ENCODE measurements around the gene HRH1.

Gene HRH1

GRCh38 chr3:11269007-11269406 is 114.7 kb downstream of the HRH1 start:
- no peak for TF ChIP-seq Cebpa-rat (IDR thresholded peaks at IDR 0.05)
- no peak overlapping the region for H3K9ac ChIP-seq
- no peak overlapping the region for H3K4me3 ChIP-seq
- H3K4me1 ChIP-seq, result peaks cover 17% of the 10 kb centered on the region
- H3K27ac ChIP-seq, result no peak overlapping the region
- H3K4me2 ChIP-seq, result no peak overlapping the region
- H3K27me3 ChIP-seq, result no peaks in the 10 kb centered on the region
- no peaks in the 10 kb centered on the region for H3K9me3 ChIP-seq
- no peaks in the 10 kb centered on the region for H4K20me1 ChIP-seq
- H3K36me3 ChIP-seq, result 0 out of 2 replicates have a peak, but pooled peaks cover under 1% of the 10 kb centered on the region

- peak within 1 kb of the TSS; percentile 97 for H3K27ac ChIP-seq
- no peaks in the 10 kb centered on the region for H3K27me3 ChIP-seq
- peak; percentile 99 for TF ChIP-seq Cebpa-rat (IDR thresholded peaks at IDR 0.05)
- H3K36me3 ChIP-seq, result peaks cover 27% of the 10 kb centered on the region
- H3K9ac ChIP-seq, result peak within 1 kb of the TSS; percentile 97
- H3K4me2 ChIP-seq, result peak within 1 kb of the TSS; percentile 81
- H3K4me3 ChIP-seq, result peak within 1 kb of the TSS; percentile 97
- peaks cover 34% of the 10 kb centered on the region for H3K4me1 ChIP-seq
- H3K9me3 ChIP-seq, result peaks cover 11% of the 10 kb centered on the region
- no peaks in the 10 kb centered on the region; the same call in 1 of the 2 replicates for H4K20me1 ChIP-seq
Measured at GRCh38 chr3:11271986-11272904, 118.0 kb downstream of the HRH1 start, which contains the start of gene ATG7. Gene ATG7 (plus strand): TSS chr3:11272397. CDS start chr3:11298696, 26,299 bp downstream.

GRCh38 chr3:11272906-11273574 is 118.7 kb downstream of the HRH1 start:
- H3K27ac ChIP-seq, result peak overlapping the region; percentile 97
- peaks cover 33% of the 10 kb centered on the region for H3K36me3 ChIP-seq
- peak overlapping the region; percentile 97 for H3K4me3 ChIP-seq
- TF ChIP-seq Cebpa-rat (IDR thresholded peaks at IDR 0.05), result no peak
- peak overlapping the region; percentile 81 for H3K4me2 ChIP-seq
- H3K27me3 ChIP-seq, result no peaks in the 10 kb centered on the region
- peaks cover 18% of the 10 kb centered on the region for H3K9me3 ChIP-seq
- no peaks in the 10 kb centered on the region; the same call in 1 of the 2 replicates for H4K20me1 ChIP-seq
- H3K4me1 ChIP-seq, result peaks cover 34% of the 10 kb centered on the region
- peak overlapping the region; percentile 97 for H3K9ac ChIP-seq

- TF ChIP-seq Cebpa-rat (IDR thresholded peaks at IDR 0.05), result no peak
- Histone ChIP-seq H4K20me1 (peaks cover 4% of the 10 kb centered on the region; the same call in 1 of the 2 replicates), H3K9me3 (peaks cover 18% of the 10 kb centered on the region), H3K9ac (no peak overlapping the region), H3K27me3 (no peaks in the 10 kb centered on the region), H3K4me2 (peak overlapping the region; percentile 81), H3K36me3 (peaks cover 38% of the 10 kb centered on the region), H3K27ac (no peak overlapping the region), H3K4me3 (no peak overlapping the region), H3K4me1 (peaks cover 34% of the 10 kb centered on the region)
Measured at GRCh38 chr3:11273891-11274291, 119.6 kb downstream of the HRH1 start.

GRCh38 chr3:11274566-11275142 is 120.4 kb downstream of the HRH1 start:
- H3K36me3 ChIP-seq, result peaks cover 44% of the 10 kb centered on the region
- H4K20me1 ChIP-seq, result peaks cover 12% of the 10 kb centered on the region; the same call in 1 of the 2 replicates
- H3K4me1 ChIP-seq, result peaks cover 34% of the 10 kb centered on the region
- no peak overlapping the region for H3K4me3 ChIP-seq
- H3K27ac ChIP-seq, result no peak overlapping the region
- no peak for TF ChIP-seq Cebpa-rat (IDR thresholded peaks at IDR 0.05)
- H3K9me3 ChIP-seq, result peaks cover 18% of the 10 kb centered on the region
- no peak overlapping the region for H3K9ac ChIP-seq
- H3K4me2 ChIP-seq, result no peak overlapping the region
- no peaks in the 10 kb centered on the region for H3K27me3 ChIP-seq

- Histone ChIP-seq H3K27me3 (no peaks in the 10 kb centered on the region), H3K9ac (no peak overlapping the region), H3K27ac (no peak overlapping the region), H3K4me3 (no peak overlapping the region), H4K20me1 (peaks cover 25% of the 10 kb centered on the region; the same call in 1 of the 2 replicates), H3K9me3 (peaks cover 18% of the 10 kb centered on the region), H3K4me2 (peak overlapping the region; percentile 10; the same call in 1 of the 2 replicates), H3K36me3 (peaks cover 54% of the 10 kb centered on the region), H3K4me1 (peaks cover 34% of the 10 kb centered on the region)
- TF ChIP-seq Cebpa-rat (IDR thresholded peaks at IDR 0.05), result no peak
Measured at GRCh38 chr3:11275926-11276325, 121.6 kb downstream of the HRH1 start.

- Histone ChIP-seq H3K36me3 (peaks cover 64% of the 10 kb centered on the region), H3K27me3 (no peaks in the 10 kb centered on the region), H3K4me3 (no peak overlapping the region), H3K9me3 (peaks cover 18% of the 10 kb centered on the region), H4K20me1 (peaks cover 33% of the 10 kb centered on the region; the same call in 1 of the 2 replicates), H3K4me2 (no peak overlapping the region), H3K27ac (no peak overlapping the region), H3K4me1 (peaks cover 30% of the 10 kb centered on the region), H3K9ac (no peak overlapping the region)
- no peak for TF ChIP-seq Cebpa-rat (IDR thresholded peaks at IDR 0.05)
Measured at GRCh38 chr3:11276901-11277300, 122.6 kb downstream of the HRH1 start.

GRCh38 chr3:11282250-11283138 is 128.2 kb downstream of the HRH1 start:
- H3K4me1 ChIP-seq, result peaks cover 26% of the 10 kb centered on the region
- H3K27me3 ChIP-seq, result no peaks in the 10 kb centered on the region
- H3K9ac ChIP-seq, result no peak overlapping the region
- H4K20me1 ChIP-seq, result peaks cover 82% of the 10 kb centered on the region
- peaks cover 5% of the 10 kb centered on the region for H3K9me3 ChIP-seq
- H3K27ac ChIP-seq, result no peak overlapping the region
- H3K36me3 ChIP-seq, result peaks cover 55% of the 10 kb centered on the region
- H3K4me2 ChIP-seq, result no peak overlapping the region
- TF ChIP-seq Cebpa-rat (IDR thresholded peaks at IDR 0.05), result no peak
- no peak overlapping the region for H3K4me3 ChIP-seq

- H3K36me3 ChIP-seq, result peaks cover 51% of the 10 kb centered on the region
- H4K20me1 ChIP-seq, result peaks cover 88% of the 10 kb centered on the region
- TF ChIP-seq Cebpa-rat (IDR thresholded peaks at IDR 0.05), result no peak
- no peak overlapping the region for H3K27ac ChIP-seq
- no peak overlapping the region for H3K4me2 ChIP-seq
- H3K9ac ChIP-seq, result no peak overlapping the region
- H3K4me1 ChIP-seq, result peaks cover 32% of the 10 kb centered on the region
- no peaks in the 10 kb centered on the region for H3K27me3 ChIP-seq
- no peaks in the 10 kb centered on the region for H3K9me3 ChIP-seq
- no peak overlapping the region for H3K4me3 ChIP-seq
Measured at GRCh38 chr3:11283139-11283475, 128.8 kb downstream of the HRH1 start.

Data from BLaER1 (cell line).